ENCODE data around the gene REV3L.
"Not testable (repeated sequence)": the region's sequence is repeated elsewhere in the genome, so short reads cannot be mapped to it uniquely, and the experiment has no call there.

The REV3L gene

GRCh38 chr6:111482959-111483735 is at the start of gene REV3L:
Gene REV3L, minus strand, starts transcription at chr6:111483218. Its CDS starts 330 bp downstream, at chr6:111482888.
- peak; percentile 81 for DNase-seq (ENCODE audit: low spot score)

- no peak for DNase-seq (ENCODE audit: low spot score)
Observed at GRCh38 chr6:111531185-111531584, 48.2 kb upstream of the REV3L start.

- DNase-seq (ENCODE audit: low spot score) = no peak
Observed at GRCh38 chr6:111530667-111531066, 47.6 kb upstream of the REV3L start.

GRCh38 chr6:111530218-111530617 is 47.2 kb upstream of the REV3L start:
- DNase-seq (ENCODE audit: low spot score) = no peak

- DNase-seq (ENCODE audit: low spot score) = no peak
Observed at GRCh38 chr6:111527367-111527766, 44.3 kb upstream of the REV3L start.

GRCh38 chr6:111524735-111525134 is 41.7 kb upstream of the REV3L start:
- no peak for DNase-seq (ENCODE audit: low spot score)

GRCh38 chr6:111524252-111524651 is 41.2 kb upstream of the REV3L start:
- DNase-seq (ENCODE audit: low spot score) = no peak

GRCh38 chr6:111523484-111524167 is 40.6 kb upstream of the REV3L start:
- no peak for DNase-seq (ENCODE audit: low spot score)

- no peak for DNase-seq (ENCODE audit: low spot score)
Observed at GRCh38 chr6:111522393-111523020, 39.5 kb upstream of the REV3L start.

GRCh38 chr6:111521497-111522270 is 38.7 kb upstream of the REV3L start:
- no peak for DNase-seq (ENCODE audit: low spot score)

- no peak for DNase-seq (ENCODE audit: low spot score)
Observed at GRCh38 chr6:111520524-111520923, 37.5 kb upstream of the REV3L start.

GRCh38 chr6:111517965-111518364 is 34.9 kb upstream of the REV3L start:
- no peak for DNase-seq (ENCODE audit: low spot score)

- DNase-seq (ENCODE audit: low spot score) = no peak
Observed at GRCh38 chr6:111515259-111515658, 32.2 kb upstream of the REV3L start.

- not testable (repeated sequence) for DNase-seq (ENCODE audit: low spot score)
Observed at GRCh38 chr6:111514531-111514930, 31.5 kb upstream of the REV3L start.

- not testable (repeated sequence) for DNase-seq (ENCODE audit: low spot score)
Observed at GRCh38 chr6:111507219-111507618, 24.2 kb upstream of the REV3L start.

GRCh38 chr6:111505498-111505897 is 22.5 kb upstream of the REV3L start:
- DNase-seq (ENCODE audit: low spot score) = not testable (repeated sequence)

- no peak for DNase-seq (ENCODE audit: low spot score)
Observed at GRCh38 chr6:111503660-111504059, 20.6 kb upstream of the REV3L start.

- DNase-seq (ENCODE audit: low spot score) = no peak
Observed at GRCh38 chr6:111503194-111503593, 20.2 kb upstream of the REV3L start.

- no peak for DNase-seq (ENCODE audit: low spot score)
Observed at GRCh38 chr6:111502154-111502553, 19.1 kb upstream of the REV3L start.

- DNase-seq (ENCODE audit: low spot score) = no peak
Observed at GRCh38 chr6:111499269-111499793, 16.3 kb upstream of the REV3L start.

- DNase-seq (ENCODE audit: low spot score) = no peak
Observed at GRCh38 chr6:111494951-111495635, 12.1 kb upstream of the REV3L start.
